HG03135 (cell line): ENCODE measurements around the gene POM121C.
"Not testable (repeated sequence)": the region's sequence is repeated elsewhere in the genome, so short reads cannot be mapped to it uniquely, and the experiment has no call there.

Experiments used
- ATAC-seq: cut with Tn5 transposase; IDR thresholded peaks from one replicate; pipeline ENCODE4 v1.9.1; 2021; ENCODE audit warnings: mild to moderate bottlenecking, moderate library complexity; ENCODE audit not compliant: unreplicated experiment

The POM121C gene

GRCh38 chr7:75485979-75486643 is at the start of gene POM121C:
TSS of gene POM121C (minus strand) at chr7:75486299. CDS start at chr7:75441496, 44,803 bp downstream.
- peak; percentile 98 for ATAC-seq

- peak; percentile 63 for ATAC-seq
These were observed 48.7 kb upstream of the POM121C start for GRCh38 chr7:75534727-75535307.

- no peak for ATAC-seq
These were observed 47.8 kb upstream of the POM121C start for GRCh38 chr7:75533926-75534325.

GRCh38 chr7:75532639-75533038 is 46.5 kb upstream of the POM121C start:
- ATAC-seq: no peak

- no peak for ATAC-seq
These were observed 45.3 kb upstream of the POM121C start for GRCh38 chr7:75531359-75531821.

GRCh38 chr7:75527224-75527722 is 41.2 kb upstream of the POM121C start:
- ATAC-seq: not testable (repeated sequence)

- not testable (repeated sequence) for ATAC-seq
These were observed 35.6 kb upstream of the POM121C start for GRCh38 chr7:75521727-75522126.

GRCh38 chr7:75518842-75519241 is 32.7 kb upstream of the POM121C start:
- ATAC-seq: not testable (repeated sequence)

GRCh38 chr7:75509033-75509432 is 22.9 kb upstream of the POM121C start:
- ATAC-seq: not testable (repeated sequence)

GRCh38 chr7:75492020-75492419 is 5.9 kb upstream of the POM121C start, which contains the start of gene SPDYE5:
TSS of gene SPDYE5 (plus strand) at chr7:75492320. CDS start at chr7:75494048, 1,728 bp downstream.
- not testable (repeated sequence) for ATAC-seq

GRCh38 chr7:75485355-75485978 is 632 bp downstream of the POM121C start:
- ATAC-seq: peak; percentile 11

- ATAC-seq: not testable (repeated sequence)
These were observed 5.8 kb downstream of the POM121C start for GRCh38 chr7:75480313-75480712.

- ATAC-seq: not testable (repeated sequence)
These were observed 8.6 kb downstream of the POM121C start for GRCh38 chr7:75477457-75477856.

- ATAC-seq: not testable (repeated sequence)
These were observed 15.9 kb downstream of the POM121C start for GRCh38 chr7:75470166-75470565.

GRCh38 chr7:75460541-75460940 is 25.6 kb downstream of the POM121C start:
- ATAC-seq: not testable (repeated sequence)

- ATAC-seq: not testable (repeated sequence)
These were observed 28.1 kb downstream of the POM121C start for GRCh38 chr7:75458034-75458433.

GRCh38 chr7:75456403-75456802 is 29.7 kb downstream of the POM121C start:
- ATAC-seq: not testable (repeated sequence)

- peak; percentile 84 for ATAC-seq
These were observed 33.6 kb downstream of the POM121C start for GRCh38 chr7:75452494-75452955.

- not testable (repeated sequence) for ATAC-seq
These were observed 36.2 kb downstream of the POM121C start for GRCh38 chr7:75449946-75450345.

- peak; percentile 89 for ATAC-seq
These were observed 43.5 kb downstream of the POM121C start for GRCh38 chr7:75442465-75443111.

- ATAC-seq: peak; percentile 42
These were observed 44.0 kb downstream of the POM121C start for GRCh38 chr7:75442101-75442464.
